Measurements from ENCODE around the gene ADAMTS2.

The ADAMTS2 gene

DNA sequence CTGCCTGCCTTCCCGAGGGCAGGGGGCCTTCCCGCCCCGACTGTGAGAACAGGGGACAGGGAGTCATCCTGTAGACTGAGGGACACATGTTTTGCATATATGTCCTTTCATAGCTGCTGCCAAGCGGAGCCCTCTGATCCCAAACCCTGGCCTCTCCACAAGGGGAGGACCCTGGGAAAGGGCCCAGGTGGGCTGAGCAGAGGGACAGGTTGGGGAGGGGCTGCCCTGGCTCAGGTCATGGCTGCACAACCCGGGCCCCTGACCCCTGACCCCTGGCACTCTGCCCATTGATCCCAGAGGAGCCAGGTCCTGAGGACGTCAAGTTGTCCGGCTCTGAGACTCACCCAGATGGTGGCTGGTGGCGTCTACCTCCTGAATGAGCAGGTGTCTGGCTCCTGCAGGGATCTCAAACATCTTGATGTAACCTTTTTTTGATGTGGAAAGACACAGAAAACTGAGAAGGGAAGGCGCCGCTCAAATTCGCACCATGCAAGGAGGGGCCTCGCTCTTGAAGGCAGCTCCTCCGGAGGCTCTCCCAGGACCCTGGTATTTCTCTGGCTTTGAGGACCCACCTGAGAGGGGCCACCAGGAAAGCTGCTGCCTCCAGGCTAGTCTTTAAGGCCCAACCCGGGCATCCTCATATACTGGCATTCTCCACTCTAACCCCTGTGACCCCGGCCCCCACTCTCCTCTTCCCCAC is 213.2 kb downstream of the ADAMTS2 start:
- FAIRE-seq: no peak

DNA sequence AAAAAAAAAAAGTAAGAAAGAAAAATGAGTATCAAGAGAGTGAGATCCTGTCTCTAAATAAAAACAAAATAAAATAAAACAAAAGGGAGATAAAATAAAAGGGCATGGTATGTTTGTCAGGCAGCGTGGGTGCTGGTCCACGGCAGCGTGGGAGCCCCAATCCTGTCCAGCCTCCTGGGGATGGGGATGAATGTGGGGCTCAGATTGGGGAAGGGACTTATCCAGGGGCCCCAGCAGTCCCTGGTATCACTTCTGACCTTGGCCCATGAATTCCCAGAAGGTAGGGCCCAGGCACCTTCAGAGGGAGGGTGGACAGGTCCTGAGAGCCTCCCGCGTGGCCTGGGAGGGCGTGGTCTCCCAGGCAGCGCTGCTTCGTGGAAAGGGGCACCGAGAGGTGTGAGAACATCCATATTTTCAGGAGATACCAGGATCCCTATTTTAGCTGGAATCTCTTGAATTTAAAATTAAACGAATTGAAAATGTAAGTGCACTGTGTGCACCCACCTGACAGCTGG is 213.9 kb downstream of the ADAMTS2 start:
- no peak for FAIRE-seq

DNA sequence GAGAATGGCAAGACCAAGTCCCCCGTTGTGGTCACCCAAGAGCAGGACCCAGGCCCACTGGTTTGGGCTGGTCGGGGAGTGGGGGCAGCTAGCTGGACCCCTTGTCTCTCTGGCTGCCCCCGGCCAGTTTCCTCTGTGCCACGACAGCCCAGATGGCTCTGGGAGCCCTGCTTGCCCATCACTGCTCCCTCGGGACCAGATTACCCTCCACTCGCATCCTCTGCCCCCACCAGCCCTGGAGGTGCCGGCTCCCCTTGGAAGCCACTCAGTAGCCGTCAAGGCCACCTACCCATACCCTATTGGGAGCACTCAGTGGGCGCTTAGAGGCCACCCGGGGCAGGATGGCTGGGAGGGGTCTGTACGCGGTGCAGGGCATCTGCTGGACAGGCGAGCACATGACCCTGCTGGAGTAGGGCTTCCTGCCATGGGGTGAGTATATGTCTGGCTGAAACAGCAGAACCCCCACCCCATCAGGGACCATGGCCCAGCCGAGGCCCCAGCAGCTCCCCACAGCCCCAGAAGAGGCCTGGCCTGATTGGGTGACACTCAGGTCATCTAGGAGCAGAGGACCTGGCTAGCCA is 215.1 kb downstream of the ADAMTS2 start:
- no peak for FAIRE-seq

DNA sequence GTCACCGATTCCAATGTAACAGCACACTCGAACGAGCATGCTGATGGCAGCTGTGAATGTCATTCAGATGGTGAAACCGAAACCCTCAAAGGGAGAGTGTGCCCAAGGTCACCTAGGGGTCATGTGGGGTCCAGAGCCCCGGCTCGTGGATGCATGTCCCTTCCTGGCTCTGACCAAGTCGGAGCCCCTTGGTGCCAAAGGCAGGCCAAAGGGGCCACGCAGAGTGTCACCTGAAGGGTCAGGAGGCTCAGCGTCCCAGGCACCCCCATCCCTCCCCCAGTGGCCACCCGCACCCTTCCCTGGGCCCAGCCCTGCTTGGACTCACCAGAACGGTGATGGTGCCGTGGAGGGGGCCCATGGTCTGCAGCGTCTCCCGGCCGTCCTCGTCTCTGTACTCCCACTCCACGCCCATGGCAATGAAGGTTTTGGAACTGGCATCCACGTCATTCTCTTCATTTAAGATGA is 215.6 kb downstream of the ADAMTS2 start:
- FAIRE-seq: no peak

DNA sequence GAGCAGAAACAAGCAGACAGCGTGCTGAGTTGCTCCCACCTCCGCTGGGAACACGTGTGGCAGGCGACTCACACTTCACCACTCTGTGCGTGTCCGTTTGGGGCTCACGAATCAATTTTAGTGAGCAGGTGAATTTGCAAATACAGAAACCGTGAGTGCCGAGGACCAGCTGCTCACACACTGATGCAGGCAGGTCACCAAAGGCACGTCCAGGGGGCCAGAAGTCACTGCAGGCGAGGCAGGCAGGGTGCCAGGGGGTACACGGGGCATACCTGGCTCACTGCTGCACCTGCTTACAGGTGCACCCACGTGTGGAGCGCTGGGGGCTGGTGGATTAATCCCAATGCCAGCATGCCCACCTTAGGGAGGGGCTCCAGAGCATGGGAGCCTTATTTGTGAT is 216.3 kb downstream of the ADAMTS2 start:
- FAIRE-seq: no peak

DNA sequence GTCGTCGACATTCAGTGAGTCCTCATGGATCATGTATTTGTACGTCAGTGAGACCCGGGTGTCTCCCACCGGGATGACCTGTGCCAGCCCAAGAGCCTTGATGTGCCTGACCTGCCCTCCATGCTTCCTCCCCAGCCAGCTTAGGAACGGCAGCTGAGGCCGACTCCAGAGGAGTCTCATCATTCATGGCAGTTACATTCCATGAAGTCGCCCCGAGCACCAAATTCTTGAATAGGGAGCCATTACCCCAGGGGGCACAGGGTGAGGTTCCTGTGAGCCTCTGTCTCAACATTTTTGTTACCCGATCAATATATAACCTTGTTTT is 217.3 kb downstream of the ADAMTS2 start:
- FAIRE-seq: no peak

DNA sequence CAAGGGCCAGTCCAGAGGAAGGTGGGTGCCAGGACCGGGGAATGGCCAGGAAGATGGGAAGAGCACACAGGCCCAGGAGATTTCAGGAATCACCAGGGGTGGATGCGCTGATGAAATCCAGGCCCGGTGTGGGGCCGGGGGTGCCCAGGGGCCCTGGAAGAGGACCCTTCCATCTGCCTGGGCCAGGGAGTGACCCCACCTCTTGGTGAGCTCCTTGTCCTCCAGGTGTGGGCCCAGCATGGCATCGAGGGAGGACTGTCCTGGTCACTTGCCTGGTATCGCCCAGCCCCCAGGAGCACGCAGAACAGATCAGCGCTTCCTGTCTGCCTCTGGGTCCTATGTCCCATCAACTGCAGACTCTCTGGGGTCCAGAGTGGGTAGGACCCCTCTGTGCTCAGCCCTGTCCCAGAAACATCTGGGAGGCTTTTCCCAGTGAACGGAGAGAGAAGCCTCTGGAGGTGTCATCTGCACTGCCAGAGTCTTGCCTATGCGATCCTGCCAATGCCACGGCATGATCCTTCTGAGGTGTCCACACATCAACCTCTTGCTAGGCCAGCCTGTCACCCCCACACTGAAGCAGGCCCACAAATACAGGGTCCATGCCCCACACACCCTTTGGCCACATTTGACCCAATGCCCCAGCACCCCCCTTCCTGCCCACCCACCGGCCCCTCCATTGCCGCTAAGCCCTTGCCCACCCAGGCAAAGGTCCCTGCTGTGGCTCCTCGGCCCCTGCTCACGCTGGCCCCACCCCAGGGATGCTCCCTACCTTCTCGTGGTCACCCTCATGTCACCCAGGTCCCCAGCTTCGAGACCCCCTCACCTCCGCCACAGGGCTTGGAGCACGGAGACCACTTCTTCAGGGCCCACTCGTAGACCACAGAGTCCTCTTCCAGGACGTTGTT is 217.9 kb downstream of the ADAMTS2 start:
- FAIRE-seq: no peak

DNA sequence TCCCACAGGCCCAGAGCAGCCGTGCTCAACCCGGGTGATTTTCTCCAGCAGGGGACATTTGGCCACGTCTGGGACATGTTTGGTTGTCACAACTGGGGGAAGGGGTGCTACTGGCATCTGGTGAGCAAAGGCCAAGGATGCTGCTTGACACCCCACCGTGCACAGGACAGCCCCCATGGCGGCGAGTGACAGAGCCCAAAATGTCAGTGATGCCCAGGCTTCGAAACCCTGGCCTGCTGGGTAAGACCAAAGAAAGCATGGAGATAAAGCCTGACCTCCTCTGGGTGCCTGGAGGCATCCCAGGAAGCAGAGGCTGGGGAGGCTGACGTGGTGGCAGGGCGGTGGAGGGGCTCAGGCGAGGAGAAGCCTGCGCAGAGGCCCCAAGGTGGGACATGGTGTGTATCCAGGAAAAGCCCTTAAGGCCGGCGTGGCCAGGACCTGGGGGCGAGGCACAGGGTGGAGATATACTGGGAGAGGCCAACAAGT is 218.7 kb downstream of the ADAMTS2 start:
- FAIRE-seq: no peak

DNA sequence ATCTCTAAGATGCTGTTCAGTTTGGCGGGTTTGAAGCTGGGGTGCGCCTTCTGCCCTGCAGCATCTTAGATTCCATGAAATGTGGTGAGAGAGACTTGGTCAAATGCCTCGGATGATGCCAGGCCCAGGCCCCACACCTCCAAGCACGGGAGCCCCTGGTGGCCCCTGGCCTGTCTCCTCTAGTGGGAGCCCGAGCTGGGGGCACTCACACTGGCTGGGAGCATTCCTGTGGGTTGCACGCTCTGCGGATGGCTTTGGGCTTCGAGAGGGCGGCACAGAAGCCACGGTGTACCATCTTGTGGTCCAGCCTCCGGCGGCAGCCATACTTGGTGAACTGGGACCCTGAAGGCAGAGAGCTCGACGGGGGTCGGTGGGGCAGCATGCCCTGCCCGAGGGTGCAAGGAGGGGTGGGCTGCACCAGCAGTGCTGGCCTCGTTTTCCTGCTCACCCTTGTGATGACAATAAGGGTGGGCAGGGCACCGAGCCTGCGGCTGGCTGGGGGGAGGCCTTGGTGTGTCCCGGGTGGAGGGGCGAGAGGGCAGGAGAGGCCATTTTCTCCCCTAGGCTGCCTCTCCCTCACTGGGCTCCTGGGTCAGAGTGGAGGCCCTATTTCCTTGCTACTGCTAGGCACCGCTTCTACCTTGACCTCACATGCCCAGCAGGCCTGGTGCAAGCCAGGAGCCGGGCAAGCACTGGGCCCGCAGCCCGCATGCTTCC is 219.3 kb downstream of the ADAMTS2 start:
- FAIRE-seq: no peak

DNA sequence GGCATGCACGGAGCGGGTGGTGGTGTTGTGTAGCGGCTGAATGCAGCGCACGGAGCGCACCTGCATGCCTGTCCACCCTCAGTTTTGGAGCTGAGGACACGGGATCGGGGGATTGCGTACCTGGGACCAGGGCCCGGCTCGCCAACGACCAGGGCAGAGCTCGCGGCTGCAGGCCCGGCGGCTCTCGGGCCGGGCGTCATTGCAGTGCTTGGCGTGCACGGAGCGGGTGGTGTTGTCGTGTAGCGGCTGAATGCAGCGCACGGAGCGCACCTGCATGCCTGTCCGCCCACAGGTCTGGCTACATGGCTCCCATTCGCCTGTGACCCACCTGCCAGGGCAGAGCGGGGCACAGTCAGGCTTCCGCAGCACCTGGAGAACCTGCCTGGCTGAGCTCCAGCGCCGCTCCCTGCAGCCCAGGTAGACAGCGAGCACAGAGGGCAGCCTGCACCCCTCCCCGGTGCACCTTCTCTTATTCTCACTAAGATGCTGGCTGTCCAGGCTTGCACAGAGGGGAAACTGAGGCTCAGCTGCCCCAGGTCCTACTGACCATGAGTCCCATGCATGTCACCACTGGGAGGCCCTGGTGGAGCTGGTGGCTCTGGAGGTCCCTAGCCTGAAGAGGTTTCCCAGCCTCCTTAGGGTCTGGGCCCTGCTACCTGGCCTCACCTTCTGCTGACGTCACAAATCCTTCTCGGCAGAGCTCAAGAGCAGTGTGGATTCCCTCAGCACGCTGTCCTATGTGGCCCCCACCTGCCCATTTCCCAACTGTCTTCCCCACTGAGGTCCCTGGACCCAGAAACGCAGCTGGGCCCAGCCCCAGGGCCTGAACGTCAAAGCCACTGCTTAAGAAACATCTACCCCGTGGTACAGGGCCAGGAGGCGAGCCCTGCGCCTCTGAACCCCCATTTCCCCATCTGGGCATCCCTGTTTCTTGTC is 220.1 kb downstream of the ADAMTS2 start:
- no peak for FAIRE-seq

DNA sequence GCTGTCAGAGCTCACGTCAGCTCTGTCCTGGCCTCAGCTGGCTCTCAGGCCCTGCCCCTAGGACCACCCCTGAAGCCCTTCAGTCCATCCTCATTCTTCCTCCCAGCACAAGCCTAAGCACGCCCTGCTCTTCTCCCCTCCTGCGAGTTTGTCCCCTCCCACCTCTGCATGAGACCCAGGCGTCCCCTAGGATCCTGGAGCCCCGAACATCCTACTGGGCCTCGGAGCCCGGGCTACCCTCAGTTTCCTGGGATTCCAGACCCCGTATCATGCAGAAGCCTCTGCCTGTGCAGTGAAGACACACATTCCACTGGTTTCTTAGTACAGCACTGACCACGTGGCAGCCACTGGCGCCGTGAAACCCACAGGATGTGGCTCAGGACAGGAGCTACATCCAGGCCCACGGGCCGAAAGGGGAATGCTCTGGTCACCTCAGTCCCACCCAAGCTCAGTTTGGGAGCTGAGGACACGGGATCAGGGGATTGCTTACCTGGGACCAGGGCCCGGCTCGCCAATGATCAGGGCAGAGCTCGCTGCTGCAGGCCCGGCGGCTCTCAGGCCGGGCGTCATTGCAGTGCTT is 220.9 kb downstream of the ADAMTS2 start:
- FAIRE-seq: no peak

DNA sequence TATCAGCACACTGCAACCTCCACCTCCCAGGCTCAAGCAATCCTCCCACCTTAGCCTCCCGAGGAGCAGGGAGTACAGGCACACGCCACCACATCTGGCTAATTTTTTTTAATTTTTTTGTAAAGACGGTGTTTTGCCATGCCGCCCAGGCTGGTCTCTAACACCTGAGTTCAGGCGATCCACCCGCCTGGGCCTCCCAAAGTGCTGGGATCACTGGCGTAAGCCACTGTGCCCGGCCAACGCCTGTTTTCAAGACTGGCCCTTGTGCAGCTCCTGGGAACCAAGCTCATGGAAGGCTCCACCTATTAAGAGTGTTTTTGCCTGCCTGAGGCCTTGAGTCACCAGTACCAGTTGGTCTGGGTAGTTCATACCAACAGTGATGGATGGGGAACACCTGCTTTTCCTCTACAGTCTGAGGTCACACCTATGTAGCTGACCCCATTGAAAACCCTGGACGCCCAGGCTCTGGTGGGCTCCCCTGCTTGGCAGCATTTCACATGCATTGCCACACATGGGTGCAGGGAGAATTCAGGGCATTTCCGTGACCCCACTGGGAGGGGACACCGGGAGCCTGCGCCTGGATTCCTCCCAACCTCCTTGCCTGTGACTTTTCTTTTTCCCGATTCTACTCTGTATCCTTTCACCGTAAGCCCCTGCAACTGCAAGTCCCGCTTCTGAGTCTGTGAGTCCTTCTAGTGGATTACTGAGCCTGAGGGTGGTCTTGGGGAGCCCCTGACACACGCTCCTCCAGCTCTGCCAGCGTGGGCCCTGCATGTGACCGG is 221.6 kb downstream of the ADAMTS2 start:
- no peak for FAIRE-seq

DNA sequence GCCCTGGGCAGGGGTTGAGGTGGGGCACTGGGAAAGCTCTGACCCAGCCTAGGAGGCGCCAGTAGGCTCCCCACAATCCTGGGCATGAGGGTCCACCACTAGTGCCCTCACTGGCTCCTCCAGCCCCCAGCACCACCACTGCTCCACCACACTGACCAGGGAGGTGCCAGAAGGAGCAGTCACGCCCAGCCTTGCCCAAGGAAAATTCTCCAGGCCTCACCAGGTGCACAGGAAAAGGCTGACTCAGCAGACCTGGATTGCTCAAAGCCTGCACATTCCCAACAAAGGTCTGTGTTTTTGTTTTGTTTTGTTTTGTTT is 222.2 kb downstream of the ADAMTS2 start:
- no peak for FAIRE-seq

DNA sequence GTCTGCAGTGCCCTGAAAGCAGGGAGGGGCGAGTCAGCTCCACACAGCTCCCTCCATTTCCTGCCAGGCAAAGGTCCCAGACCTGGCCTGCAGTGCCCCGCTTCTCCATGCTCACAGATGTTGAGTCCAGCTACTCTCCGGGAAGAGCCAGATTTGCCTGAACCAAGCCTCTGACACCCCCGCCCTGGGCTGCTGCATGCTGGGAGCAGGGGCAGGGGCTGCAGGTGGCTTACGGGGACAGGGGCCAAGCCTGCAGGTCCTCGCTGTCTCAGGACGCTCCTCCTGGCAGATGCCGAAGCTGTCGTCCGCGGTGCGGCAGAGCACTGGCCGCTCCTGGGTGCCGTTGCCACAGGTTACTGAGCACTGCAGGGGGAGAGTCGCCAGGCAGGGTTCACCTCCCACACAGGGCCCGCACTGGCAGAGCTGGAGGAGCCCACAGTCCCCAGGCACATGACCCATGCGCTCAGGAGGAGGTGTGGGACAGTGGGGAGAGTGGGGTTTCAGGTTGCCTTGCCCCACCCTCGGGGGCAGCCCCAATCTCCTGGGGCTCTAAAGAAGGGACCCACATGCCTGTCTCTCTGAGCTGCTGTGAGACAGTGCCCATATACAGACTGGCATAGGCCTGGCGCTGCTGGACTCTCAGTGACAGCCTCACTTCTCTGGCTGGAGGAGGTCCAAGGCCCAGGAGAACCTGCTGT is 222.7 kb downstream of the ADAMTS2 start:
- FAIRE-seq: no peak

DNA sequence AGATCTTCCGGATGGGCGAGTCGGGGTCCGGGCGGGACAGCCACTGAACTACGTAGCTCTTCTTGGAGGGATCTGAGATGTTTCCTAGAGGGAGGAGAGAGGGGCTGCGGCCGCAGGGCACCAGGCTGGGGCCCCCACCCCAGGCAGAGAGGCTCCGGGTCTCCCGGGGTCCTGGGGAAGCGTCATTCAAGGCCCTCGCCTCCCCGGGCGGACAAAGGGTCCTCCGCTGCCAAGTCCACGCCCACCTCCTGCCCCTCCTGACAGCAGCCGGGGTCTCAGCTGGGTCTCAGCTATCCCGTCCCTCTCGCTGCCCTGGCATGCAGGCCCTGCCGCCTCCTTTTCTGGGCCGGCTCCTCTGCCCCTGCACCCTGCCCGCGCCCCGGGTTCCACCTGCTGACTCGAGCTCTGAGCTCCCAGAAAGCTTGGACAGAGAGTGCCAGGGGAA is 223.6 kb downstream of the ADAMTS2 start:
- no peak for FAIRE-seq

DNA sequence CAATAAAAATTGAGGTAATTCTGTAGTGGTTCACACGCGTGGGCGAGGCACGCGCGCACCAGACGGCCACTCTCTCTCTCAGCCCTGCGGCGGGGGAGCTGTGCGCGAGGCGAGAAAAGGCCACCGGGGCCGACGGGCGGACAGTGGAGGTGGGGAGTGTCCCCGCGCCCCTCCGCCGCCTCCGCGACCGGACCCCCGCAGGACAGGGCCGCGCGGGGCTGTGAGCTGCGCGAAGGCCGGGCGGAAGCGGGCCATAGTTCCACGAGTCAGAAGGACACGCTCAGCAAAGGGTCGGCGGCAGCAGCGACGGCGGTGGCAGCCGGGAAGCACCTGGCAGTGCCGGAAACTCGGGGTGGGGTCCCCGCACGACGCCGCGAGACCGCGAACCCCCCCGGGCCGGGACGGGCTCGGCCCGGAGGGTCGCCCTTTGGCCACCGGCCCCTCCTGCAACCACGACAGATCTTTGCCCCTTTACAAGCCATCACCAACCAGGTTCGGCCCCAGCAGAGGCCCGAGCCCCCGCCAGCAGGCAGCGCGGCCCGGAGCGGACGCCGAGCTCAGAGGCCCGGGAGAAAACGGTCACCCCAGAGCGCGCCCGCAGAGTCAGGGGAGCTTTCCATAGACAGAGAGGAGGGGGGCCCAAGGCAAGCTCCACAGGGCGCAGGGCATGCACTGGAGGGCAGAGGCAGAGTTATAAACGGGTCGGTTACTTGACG is 224.2 kb downstream of the ADAMTS2 start:
- no peak for FAIRE-seq

DNA sequence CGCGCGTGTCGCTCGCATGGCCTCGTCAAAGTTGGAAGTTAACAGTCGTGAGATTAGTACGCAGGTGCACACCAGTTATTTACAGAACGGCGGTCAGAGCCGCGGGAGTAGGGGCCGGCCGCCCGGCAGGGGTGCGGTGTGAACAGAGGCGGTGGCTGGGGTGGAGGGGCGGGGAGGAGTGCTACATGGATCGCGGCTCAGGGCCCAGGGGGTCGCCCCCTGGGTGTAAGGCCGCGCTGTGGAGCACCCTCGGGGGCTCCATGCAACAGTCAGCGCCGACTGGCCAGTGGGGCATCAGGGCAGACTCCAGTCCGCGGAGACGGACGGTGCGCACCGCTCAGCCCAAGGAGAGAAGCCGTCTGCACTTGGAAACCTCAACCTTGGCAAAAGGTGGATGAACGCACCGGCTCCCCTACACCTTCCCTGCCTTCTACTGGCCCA is 224.8 kb downstream of the ADAMTS2 start:
- no peak for FAIRE-seq

DNA sequence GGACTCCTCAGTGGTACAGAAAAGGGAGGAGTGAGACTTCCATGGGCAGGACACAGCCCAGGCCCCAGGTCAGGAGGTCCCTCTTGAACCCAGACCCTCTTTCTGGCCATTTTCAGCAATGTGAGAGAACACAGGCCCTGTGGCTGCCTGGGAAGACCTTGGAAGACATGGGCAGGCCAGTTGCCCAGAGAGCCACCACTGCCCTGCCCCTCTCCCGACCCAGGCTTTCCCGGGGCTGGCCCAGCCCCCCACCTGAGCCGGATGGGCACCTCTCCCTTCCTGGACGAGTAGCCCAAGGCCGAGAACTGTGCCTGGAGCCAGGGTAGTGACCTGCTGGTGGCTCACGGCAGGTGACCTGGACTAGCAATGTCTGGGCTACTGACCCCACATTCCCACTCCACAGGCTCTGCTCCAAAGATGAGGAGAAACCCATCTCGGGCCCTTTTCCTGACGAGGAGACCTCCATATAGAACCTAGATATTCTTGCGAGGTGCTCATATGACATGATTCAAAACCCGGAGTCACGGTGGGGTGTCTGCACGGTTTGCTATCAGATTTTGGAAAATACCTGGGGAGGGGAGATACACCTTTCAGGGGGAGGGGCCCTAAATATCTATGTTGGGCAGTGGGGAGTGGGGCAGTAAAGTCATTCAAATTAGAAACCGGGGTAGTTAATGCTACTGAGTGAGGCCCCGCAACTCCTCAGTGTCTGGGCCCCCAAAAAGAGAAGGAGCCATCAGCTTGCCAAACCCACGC is 225.7 kb downstream of the ADAMTS2 start:
- FAIRE-seq: no peak

Measured in A204.1 (cell line).